ENCODE data around the gene BLCAP. TPM values are rescaled to one million over a fixed set of nuclear protein-coding genes. Genes with fewer than 3 reads are reported as not detected.

Gene BLCAP
- total RNA-seq, 4 donors from 2014 or later = 66.4 to 104 (median 78.1) TPM

DNA sequence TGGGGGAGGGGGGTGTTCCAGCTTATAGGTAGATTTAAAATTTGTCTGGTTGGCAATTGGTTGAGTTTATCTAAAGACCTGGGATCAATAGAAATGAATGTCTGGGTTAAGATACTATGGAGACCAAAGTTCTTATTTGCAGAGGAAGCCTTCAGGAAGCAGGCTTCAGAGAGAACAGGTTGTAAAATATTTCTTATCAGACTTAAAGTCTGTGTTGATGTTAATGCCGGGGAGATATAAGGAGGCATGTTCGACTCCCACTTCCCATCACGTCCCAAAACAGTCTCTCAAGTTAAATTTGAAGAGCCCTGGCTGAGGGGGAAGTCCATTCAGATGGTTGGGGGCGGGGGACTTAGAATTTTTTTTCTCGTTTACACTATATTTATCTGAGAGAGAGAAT, 12.3 kb upstream of the BLCAP start:
- WGBS, 2 donors = 43 to 60% methylated on average over 5 of the region's 5 CpGs
- TF ChIP-seq POLR2A (IDR thresholded peaks at IDR 0.05) = no peak
- TF ChIP-seq, protein P1, sequence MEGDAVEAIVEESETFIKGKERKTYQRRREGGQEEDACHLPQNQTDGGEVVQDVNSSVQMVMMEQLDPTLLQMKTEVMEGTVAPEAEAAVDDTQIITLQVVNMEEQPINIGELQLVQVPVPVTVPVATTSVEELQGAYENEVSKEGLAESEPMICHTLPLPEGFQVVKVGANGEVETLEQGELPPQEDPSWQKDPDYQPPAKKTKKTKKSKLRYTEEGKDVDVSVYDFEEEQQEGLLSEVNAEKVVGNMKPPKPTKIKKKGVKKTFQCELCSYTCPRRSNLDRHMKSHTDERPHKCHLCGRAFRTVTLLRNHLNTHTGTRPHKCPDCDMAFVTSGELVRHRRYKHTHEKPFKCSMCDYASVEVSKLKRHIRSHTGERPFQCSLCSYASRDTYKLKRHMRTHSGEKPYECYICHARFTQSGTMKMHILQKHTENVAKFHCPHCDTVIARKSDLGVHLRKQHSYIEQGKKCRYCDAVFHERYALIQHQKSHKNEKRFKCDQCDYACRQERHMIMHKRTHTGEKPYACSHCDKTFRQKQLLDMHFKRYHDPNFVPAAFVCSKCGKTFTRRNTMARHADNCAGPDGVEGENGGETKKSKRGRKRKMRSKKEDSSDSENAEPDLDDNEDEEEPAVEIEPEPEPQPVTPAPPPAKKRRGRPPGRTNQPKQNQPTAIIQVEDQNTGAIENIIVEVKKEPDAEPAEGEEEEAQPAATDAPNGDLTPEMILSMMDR (IDR thresholded peaks at IDR 0.05) = no peak
- intact Hi-C loops (cut with DNase I) = no loop called here
- Histone ChIP-seq H3K9me3 (no peaks in the 10 kb centered on the region), H3K36me3 (no peaks in the 10 kb centered on the region), H3K4me1 (peaks cover 0 to 13% (median 0%) of the 10 kb centered on the region in 3 donors), H3K4me3 (no peak overlapping the region), H3K27me3 (peaks cover 0 to 4% (median 0%) of the 10 kb centered on the region in 4 donors), H3K27ac (no peak overlapping the region)
- DNase-seq = no peak

DNA sequence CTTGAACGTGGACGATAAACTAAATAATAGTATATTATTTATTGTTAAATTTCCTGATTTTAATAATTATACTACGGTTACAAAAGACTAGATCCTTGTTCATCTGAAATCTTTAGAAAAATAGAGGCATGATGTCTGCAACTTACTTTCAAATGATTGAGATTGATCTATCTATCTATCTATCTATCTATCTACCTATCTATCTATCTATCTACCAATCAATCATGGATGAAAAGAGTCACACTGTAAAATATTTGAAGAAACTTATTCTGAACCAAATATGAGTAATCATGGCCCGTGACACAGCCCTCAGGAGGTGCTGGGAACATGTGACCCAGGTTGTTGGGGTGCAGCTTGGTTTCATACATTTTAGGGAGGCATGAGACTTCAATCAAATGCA, 11.7 kb upstream of the BLCAP start:
- Histone ChIP-seq H3K9me3 (no peaks in the 10 kb centered on the region), H3K27ac (no peak overlapping the region), H3K4me1 (peaks cover 0 to 16% (median 0%) of the 10 kb centered on the region in 3 donors), H3K4me3 (no peak overlapping the region), H3K27me3 (peaks cover 0 to 2% (median 0%) of the 10 kb centered on the region in 4 donors), H3K36me3 (no peaks in the 10 kb centered on the region)
- DNase-seq = no peak
- intact Hi-C loops (cut with DNase I) = loop anchor here (5.0 kb wide), 2 partner anchors 267 to 342 kb away; no protein-coding TSS in a partner anchor
- 81 to 83% methylated on average over 4 of the region's 4 CpGs for WGBS, 2 donors
- TF ChIP-seq, protein P1 (IDR thresholded peaks at IDR 0.05) = no peak
- TF ChIP-seq POLR2A (IDR thresholded peaks at IDR 0.05) = no peak

DNA sequence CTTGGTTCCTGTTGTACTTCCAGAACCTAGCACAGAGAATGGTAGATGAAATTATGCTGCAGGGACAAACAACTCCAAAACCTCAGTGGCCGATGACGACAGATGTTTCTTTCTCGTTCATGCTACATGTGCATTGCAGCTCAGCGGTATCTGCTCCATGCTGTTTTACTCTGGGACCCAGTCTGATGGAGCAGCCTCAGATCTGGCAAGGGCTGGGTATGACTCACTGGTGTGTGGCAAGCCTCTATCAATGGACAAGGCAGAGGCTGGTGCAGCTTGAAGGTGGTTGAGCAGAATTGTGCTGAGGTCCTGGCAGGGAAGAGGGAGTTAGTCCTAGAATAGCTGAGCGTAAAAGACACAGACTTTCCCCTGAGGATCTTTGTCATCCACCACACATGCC, 10.3 kb upstream of the BLCAP start:
- H3K27ac ChIP-seq = no peak overlapping the region
- 71 to 78% methylated on average over 5 of the region's 5 CpGs for WGBS, 2 donors
- intact Hi-C loops (cut with DNase I) = loop anchor here (5.0 kb wide), 2 partner anchors 266 to 341 kb away; no protein-coding TSS in a partner anchor
- H3K36me3 ChIP-seq = no peaks in the 10 kb centered on the region
- H3K4me1 ChIP-seq = peaks cover 0 to 20% (median 0%) of the 10 kb centered on the region in 3 donors
- H3K9me3 ChIP-seq = no peaks in the 10 kb centered on the region
- DNase-seq = no peak
- no peaks in the 10 kb centered on the region for H3K27me3 ChIP-seq
- H3K4me3 ChIP-seq = no peak overlapping the region
- no peak for TF ChIP-seq POLR2A (IDR thresholded peaks at IDR 0.05)
- TF ChIP-seq, protein P1 (IDR thresholded peaks at IDR 0.05) = no peak

DNA sequence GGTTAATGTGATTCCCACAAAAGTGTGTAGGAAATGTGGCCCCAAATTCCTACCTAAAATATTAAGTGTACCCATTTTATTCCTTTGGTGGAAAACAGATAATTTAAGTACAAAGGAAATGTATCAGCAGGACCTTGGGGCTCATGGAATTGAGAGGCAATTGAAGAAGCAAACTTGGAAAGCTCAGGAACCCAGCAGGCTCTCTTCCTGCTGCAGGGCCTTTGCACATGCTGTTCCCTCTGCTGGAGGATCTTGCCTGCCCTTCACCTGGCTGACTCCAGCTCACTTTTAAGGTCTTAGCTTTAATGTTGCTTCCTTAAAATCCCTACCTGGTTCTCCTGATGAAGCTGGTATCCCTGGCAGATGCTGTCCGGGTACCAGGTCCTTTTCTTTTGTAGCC, 9.8 kb upstream of the BLCAP start:
- TF ChIP-seq POLR2A (IDR thresholded peaks at IDR 0.05) = no peak
- TF ChIP-seq, protein P1 (IDR thresholded peaks at IDR 0.05) = no peak
- Histone ChIP-seq H3K27ac (no peak overlapping the region), H3K4me1 (peaks cover 0 to 20% (median 0%) of the 10 kb centered on the region in 3 donors), H3K36me3 (no peaks in the 10 kb centered on the region), H3K4me3 (no peak overlapping the region), H3K9me3 (no peaks in the 10 kb centered on the region), H3K27me3 (no peaks in the 10 kb centered on the region)
- DNase-seq = no peak
- intact Hi-C loops (cut with DNase I) = loop anchor here (5.0 kb wide), 2 partner anchors 265 to 340 kb away; no protein-coding TSS in a partner anchor
- WGBS, 2 donors = 75 to 100% methylated on average over 1 of the region's 1 CpG

DNA sequence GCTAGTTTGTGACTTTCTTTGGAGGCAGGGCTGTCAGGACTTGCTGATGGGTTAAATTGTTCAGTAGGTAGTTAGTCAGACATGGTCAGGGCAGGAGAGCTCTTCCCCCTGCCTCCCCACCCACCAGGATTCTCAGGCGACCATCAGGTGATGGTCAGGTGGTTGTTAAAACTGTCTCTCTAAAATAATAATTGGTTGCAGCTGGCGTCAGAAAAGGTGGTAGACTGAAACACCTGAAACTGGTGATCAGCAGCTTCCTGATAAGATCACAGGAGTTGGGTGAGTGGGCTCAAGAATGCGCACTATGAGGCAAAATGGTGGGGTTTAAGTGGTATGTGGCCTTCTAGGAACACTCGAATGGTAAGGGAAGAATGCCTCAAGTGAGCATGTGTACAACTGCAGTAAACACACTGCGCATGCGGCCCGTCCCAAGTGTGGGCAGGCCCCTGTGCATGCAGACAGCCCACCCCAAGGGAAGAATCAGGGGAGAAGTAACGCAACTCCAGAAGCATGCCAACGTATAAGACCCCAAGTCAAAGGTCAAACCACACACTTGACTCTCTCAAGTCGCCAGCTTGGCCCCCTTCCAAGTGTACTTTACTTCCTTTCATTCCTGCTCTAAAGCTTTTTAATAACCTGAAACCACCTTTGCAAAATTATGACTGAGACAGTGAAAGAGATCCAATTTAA, 7.9 kb upstream of the BLCAP start:
- H3K36me3 ChIP-seq = no peaks in the 10 kb centered on the region
- no peak overlapping the region for H3K4me3 ChIP-seq
- no peak for DNase-seq
- peaks cover 0 to 20% (median 0%) of the 10 kb centered on the region in 3 donors for H3K4me1 ChIP-seq
- no peaks in the 10 kb centered on the region for H3K9me3 ChIP-seq
- H3K27ac ChIP-seq = no peak overlapping the region
- H3K27me3 ChIP-seq = no peaks in the 10 kb centered on the region
- intact Hi-C loops (cut with DNase I) = loop anchor here (5.0 kb wide), 2 partner anchors 263 to 338 kb away; no protein-coding TSS in a partner anchor
- 59 to 75% methylated on average over 10 of the region's 10 CpGs for WGBS, 2 donors
- TF ChIP-seq POLR2A (IDR thresholded peaks at IDR 0.05) = no peak
- TF ChIP-seq, protein P1 (IDR thresholded peaks at IDR 0.05) = no peak
